Activated CD8-positive, alpha-beta memory T cell treated with anti-CD3 and anti-CD28 coated beads for 36 hours (primary cell): ENCODE results near the gene HDGFL2. TPM values are rescaled to one million over a fixed set of nuclear protein-coding genes. Genes with fewer than 3 reads are reported as not detected.

Source experiments
- CTCF ChIA-PET: fragments of 350-600 bp; sonication (Branson Sonifier 250); formaldehyde crosslinking; loops from one replicate; lab custom pipeline; 2021; ENCODE audit warnings: antibody characterized with exemption; lab: Charles Lee
- POLR2A ChIA-PET: fragments of 350-600 bp; sonication (Branson Sonifier 250); formaldehyde crosslinking; loops from one replicate; lab custom pipeline; 2021; ENCODE audit warnings: antibody characterized with exemption; lab: Charles Lee
- total RNA-seq, 2 experiments: library from RNA; stranded (reverse); gene quantifications; one replicate each; pipeline ENCODE4 v1.2.3, GENCODE V29; 2021

HDGFL2 gene
- 10 to 100 TPM; 45.8 to 47.0 TPM for total RNA-seq

DNA sequence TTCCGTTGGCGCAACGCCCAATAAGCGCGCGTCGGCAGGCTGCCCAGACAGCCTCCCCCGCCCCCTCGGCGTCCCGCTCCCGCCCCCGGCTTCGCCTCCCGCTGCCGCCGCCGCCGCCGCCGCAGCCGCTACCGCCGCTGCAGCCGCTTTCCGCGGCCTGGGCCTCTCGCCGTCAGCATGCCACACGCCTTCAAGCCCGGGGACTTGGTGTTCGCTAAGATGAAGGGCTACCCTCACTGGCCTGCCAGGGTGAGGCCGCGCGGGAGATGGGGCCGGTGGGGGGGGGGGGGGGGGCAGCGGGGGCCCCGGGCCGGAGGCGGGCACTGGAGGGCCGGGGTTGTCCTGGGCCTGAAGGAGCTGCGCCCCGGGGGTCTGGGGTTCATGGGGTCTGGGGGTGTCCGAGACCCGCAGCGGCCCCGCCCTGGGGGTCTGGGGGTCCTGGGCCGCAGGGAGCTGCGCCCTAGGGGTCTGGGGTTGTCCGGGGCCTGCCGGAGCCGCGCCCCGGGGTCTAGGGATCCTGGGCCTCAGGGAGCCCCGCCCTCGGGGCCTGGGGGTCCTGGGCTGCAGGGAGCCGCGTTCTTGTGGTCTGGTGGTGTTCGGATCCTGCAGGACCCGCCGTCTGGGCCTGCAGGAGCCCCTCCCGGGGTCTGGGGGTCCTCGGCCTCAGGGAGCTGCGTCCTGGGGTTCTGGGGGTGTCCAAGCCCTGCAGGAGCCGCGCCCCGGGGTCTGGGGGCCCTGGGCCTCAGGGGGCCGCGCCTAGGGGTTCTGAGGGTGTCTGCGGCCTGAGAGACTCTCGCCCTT is at the start of gene HDGFL2:
TSS of gene HDGFL2 (plus strand) at position 124 of the 801 bp plus-strand sequence. CDS start at position 178, 54 bp downstream.
- ChIA-PET CTCF (interaction anchor here (0.6 to 2.6 kb wide), 3 partner anchors 53 to 566 kb away, joined by 3 to 8 read pairs (median 7); partner anchors contain the start of gene FEM1A), POLR2A (interaction anchor here (1.2 kb wide), 1 partner anchor 15 kb away, joined by 8 read pairs; the partner anchor contains the start of gene UBXN6)

GRCh38 chr19:4423416-4424126 is 48.5 kb upstream of the HDGFL2 start:
- ChIA-PET CTCF (interaction anchor here (1.0 kb wide), 1 partner anchor 11 kb away, joined by 3 read pairs; no protein-coding TSS in a partner anchor), POLR2A (no interaction called here)

GRCh38 chr19:4425537-4425936 is 46.6 kb upstream of the HDGFL2 start:
- CTCF ChIA-PET = no interaction called here

DNA sequence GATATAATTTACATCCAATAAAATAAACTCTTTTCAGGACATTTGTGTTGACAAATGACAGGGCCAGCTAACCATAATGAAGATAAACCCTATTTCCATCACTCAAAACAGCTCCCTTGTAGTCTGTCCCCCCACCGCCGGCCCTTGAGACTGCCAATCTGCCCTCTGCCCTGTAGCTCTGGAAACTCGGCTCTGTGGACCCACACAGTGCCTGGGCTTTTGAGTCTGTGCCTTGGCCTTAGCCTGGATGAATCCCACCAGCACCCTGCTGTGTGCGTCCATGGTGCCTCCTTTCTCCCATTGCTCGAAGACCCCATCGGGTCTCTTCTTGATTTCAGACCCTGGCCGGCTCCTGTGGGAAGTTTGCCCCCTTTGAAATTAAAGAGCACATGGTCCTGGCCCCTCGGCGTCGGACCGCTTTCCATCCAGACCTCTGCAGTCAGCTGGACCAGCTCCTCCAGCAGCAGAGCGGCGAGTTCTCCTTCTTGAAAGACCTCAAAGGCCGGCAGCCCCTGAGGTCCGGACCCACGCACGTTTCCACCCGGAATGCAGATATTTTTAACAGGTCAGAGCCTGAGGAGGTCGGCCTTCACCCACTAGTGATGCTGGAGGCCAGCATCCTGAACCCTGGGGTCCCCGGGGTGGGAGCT is 43.6 kb upstream of the HDGFL2 start:
- POLR2A ChIA-PET = no interaction called here
- CTCF ChIA-PET = no interaction called here

More at GRCh38 chr19:4425537-4425936, 46.6 kb upstream of the HDGFL2 start:
- POLR2A ChIA-PET = no interaction called here

- ChIA-PET CTCF (no interaction called here), POLR2A (no interaction called here)
These were observed 42.8 kb upstream of the HDGFL2 start for GRCh38 chr19:4429256-4429655.

DNA sequence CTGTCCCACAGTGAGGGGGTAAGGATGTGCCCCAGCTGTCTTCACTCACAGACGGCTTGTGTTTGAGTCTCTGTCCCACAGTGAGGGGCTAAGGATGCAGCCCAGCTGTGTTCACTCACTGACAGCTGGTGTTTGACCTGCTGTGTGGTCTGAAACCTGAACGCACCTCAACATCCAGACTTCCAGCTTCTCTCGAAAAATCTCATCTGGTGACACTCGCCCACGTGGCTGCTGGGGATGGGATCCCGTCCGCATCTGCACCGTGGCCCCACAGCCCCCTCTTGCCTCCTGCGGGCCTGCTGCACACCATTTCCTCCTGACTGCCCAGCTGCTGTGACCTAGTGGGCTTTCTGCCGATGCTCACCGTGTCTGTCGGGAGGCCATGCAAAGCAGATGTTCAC is 42.3 kb upstream of the HDGFL2 start:
- CTCF ChIA-PET = no interaction called here
- POLR2A ChIA-PET = interaction anchor here (0.6 kb wide), 1 partner anchor 14 kb away, joined by 3 read pairs; no protein-coding TSS in a partner anchor

DNA sequence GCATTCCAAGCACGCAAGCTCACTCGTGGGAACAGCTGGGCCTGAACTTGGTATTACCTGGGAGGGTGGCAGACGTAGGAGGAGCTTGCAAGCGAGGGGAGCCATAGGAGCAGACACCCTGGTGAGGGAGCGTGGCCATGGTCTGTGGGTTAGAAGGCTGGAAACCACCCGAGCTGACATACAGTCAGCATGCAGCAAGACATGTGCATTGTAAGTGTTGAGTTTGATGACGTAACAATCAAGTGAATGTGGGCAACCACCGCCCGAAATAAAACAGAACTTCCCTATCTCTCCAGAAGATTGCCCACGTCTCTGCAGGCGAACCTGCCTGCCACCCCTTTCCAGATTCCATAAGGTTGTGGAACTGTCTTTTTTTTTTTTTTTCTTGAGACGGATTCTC is 41.3 kb upstream of the HDGFL2 start:
- ChIA-PET CTCF (interaction anchor here (0.7 kb wide), 1 partner anchor 158 kb away, joined by 3 read pairs; no protein-coding TSS in a partner anchor), POLR2A (no interaction called here)

GRCh38 chr19:4431296-4431695 is 40.8 kb upstream of the HDGFL2 start:
- POLR2A ChIA-PET = no interaction called here
- CTCF ChIA-PET = no interaction called here

DNA sequence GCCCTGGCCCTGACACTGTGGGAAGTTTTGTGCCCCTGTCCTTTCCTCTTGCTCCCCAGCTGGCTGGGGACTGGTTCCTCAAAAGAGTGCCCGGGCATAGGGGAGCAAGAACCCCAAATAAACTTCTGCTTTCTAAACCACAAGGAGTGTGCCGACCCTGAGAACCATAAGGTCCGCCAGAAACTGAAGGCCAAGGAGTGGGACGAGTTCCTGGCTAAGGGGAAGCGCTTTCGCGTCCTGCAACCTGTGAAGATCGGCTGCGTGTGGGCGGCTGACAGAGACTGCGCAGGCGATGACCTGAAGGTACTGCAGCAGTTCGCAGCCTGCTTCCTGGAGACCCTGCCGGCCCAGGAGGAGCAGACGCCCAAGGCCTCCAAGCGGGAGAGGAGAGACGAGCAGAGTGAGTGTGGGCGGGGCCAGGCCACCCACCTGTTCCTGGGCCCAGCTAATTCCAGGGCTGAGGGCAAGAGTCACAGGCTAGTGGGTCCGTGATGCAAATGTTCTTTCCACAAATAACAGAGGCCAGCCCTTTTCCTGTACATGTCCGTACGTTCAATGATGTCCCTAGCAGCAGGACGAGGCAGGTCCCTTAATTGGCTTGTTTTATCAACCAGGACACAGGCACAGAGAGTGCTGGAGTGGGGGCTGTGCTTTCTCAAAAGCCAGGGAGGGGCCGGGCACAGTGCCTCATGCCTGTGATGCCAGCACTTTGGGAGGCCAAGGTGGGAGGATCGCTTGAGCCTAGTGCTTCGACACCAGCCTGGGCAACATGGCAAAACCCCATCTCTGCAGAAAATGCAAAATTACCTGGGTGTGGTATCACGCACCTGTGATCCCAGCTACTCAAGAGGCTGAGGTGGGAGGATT is 40.1 kb upstream of the HDGFL2 start:
- POLR2A ChIA-PET = no interaction called here
- CTCF ChIA-PET = no interaction called here

DNA sequence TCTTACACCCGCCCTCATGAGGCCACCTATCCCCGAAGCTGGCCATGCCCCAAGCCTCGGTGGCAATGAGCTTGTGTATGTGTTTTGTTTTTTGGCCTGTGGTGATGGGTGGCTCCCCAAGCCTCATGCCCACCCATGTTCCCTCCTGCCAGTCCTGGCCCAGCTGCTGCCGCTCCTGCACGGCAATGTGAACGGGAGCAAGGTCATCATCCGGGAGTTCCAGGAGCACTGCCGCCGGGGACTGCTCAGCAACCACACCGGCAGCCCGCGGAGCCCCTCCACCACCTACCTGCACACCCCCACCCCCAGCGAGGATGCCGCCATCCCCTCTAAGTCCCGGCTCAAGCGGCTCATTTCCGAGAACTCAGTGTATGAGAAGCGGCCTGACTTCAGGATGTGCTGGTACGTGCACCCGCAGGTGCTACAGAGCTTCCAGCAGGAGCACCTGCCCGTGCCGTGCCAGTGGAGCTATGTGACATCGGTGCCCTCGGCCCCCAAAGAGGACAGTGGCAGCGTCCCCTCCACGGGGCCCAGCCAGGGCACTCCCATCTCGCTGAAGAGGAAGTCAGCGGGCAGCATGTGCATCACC is 39.1 kb upstream of the HDGFL2 start:
- CTCF ChIA-PET = no interaction called here

GRCh38 chr19:4434391-4434790 is 37.7 kb upstream of the HDGFL2 start:
- POLR2A ChIA-PET = no interaction called here
- CTCF ChIA-PET = no interaction called here

More for the DNA sequence above, 39.1 kb upstream of the HDGFL2 start:
- POLR2A ChIA-PET = no interaction called here

DNA sequence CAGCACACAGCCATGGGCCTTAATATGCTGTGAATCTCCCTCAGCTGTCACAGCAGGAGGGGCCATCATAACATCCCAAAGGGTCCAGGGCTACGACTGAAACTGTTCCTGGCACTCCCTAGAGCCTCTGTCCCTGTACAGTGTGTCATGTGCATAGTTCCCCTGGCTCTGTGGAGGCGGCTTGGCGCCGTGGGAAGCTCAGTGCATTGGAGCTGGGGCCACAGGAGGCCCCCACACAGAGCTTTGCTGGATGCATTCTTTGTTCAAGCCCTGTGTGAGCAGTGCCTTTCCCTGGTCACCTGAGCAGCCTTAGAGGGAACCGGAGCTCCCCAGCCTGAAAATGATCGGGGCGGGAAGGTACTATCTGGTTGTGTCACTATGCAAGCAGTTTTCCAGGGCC is 35.9 kb upstream of the HDGFL2 start:
- CTCF ChIA-PET = no interaction called here
- POLR2A ChIA-PET = no interaction called here

DNA sequence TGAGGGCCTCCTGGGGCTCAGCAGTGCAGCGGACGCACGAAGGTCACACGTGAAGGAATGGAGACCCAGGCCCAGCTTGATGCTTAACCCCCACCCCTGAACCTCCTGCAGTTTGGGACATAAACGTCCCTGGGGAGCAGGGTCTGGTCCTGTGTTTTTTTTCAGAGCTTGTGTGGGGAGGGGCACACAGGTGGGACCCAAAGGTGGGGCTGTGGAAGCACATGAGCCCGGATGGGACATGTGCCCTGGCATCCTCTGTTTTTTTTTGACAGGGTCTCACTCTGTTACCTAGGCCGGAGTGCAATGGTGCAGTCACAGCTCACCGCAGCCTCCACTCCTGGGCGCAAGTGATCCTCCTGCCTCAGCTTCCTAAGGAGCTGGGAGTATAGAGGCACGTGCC is 35.0 kb upstream of the HDGFL2 start:
- ChIA-PET POLR2A (no interaction called here), CTCF (no interaction called here)

DNA sequence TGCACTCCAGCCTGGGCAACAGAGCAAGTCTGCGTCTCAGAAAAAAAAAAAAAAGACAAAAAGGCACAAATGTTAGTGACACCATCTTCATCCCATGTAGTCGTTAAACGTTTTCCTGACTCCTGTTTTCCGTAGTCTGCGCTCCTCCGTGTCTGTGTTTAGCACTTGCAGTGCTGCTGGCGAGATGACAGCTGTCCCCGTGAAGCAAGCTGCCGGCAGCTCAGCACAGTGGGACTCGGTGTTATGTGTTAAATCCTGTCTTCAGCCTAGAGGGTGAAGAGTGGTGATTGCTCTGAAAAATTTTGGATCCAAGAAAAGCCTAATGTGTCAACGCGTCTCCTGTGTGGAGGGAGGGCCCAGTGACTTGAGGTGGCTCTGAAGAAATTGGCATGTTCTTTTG is 32.9 kb upstream of the HDGFL2 start:
- POLR2A ChIA-PET = no interaction called here
- CTCF ChIA-PET = no interaction called here

- CTCF ChIA-PET = interaction anchor here (1.2 kb wide), 1 partner anchor 41 kb away, joined by 3 read pairs; no protein-coding TSS in a partner anchor
- POLR2A ChIA-PET = no interaction called here
These were observed 29.9 kb upstream of the HDGFL2 start for GRCh38 chr19:4441994-4442818.

DNA sequence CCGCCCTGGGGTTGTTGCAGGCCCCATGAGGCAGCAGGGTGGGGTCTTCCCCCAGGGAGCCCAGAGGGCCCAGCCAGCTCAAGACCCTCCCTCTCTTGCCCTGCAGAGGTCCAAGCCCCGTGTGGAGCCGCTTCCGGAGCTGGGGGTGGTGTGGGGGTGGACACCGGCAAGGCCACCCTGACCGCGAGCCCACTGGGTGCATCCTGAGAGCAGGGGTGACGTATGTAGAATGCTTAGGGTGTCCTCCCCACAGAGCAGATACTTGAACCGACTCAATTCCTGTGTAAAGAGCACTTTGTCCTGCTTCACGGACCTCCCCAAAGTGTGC is 29.3 kb upstream of the HDGFL2 start:
- CTCF ChIA-PET = interaction anchor here (1.2 kb wide), 1 partner anchor 42 kb away, joined by 3 read pairs; no protein-coding TSS in a partner anchor
- POLR2A ChIA-PET = no interaction called here

DNA sequence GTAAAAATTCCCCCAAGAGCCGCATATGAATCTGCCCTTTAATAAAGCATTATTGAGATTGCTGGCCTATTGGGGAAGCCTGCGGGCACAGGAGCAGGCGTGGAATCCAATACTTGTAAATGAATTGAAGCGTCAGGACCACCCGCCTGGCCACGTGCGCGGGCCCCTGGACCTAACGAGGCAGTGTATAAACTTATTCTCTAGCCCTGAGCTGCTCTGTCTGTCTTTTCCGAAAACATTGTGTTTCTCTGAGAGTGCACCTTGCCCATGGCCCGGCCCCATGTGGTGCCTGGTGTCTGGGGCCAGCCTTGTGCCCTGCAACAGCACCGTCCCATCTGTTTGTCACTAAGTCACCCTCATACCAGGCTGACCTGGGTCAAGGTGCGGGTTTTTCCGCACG is 28.9 kb upstream of the HDGFL2 start:
- POLR2A ChIA-PET = no interaction called here
- CTCF ChIA-PET = interaction anchor here (1.2 kb wide), 1 partner anchor 42 kb away, joined by 3 read pairs; no protein-coding TSS in a partner anchor
